GF-D8 (cell line): ENCODE results near the gene SLC51B.

Experiments
- DNase-seq: peaks from one replicate; lab custom pipeline; 2025; lab: John Stamatoyannopoulos, UW

Gene SLC51B

DNA sequence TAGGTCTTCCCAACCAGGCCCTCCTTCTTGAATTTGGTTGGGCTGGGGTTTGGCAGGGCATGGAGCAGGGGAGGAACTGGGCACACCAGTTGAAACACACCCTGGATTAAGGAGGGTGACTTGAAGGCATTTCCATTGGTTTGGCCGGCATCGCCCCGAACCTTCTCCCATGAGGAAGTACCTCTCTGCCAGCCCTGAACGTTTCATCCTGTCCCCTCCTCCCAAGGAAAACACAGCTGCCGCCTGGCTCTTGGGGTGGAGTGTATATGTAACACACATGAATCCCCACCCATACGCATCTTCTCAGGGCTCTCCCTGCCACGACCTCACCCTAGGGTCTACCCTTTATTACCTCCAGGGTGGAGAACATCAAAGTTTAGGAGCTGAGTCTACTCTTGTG, 55.3 kb downstream of the SLC51B start:
- DNase-seq = no peak

DNA sequence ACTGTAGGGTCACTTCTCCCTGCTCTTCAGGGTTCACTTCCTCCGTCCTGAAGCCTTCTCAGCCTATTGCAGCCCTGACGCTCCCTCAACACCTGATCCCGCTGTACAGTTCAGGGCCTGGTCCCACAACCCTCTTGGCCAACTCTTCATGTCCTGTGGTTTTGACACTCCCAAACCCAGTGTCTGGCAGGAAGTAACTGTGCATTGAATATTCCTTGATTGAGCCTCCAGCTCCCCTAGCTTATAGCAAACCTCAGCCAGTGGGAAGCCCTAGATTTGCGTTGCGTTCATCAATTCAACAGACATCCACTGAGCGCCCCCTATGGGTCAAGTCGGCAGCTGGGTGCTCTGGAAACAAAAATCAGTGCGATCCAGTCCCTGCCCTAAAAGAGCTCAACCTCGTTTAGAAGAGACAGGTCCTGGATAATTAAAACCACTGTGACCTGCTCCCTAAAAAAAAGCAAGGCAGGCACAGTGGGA, 56.3 kb downstream of the SLC51B start:
- DNase-seq = no peak

DNA sequence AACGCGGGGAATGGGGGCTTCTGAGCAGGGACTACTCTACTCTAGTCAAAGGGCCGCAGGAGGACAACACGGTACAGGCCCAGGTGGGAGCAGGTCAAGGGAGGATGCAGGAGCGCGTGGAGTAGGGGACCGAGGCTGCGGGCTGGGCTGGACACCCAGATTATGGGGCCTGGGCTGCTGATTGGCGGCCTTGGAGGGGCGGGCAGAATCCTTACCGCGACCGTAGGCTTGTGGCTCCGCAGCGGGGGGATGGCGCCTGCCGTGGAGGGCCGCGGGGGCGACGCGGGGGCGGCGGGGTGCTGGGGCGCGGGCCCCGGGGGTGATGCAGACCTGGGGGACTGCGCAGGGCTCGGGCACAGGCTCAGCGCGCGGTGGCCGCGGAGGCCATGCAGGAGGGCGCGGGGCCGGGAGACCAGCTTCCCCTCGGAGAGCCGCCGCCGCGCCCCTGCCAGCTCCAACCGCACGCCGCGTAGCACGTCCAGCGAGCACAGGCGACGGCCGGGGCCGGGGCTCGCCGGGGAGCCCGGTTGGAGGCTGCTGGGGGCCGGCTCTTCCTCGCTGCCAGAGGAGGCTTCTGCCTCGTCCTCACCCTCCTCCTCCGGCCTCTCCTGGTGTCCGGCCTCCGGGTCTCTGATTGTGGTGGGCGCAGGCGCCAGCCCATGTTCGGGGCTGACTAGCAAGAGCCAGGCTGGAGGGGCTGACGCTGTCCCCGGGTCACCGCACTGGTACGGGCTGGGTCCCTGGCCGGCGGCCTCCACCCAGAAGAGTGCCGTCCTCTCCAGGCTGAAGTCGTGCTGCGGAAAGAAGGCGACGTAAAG, 56.9 kb downstream of the SLC51B start:
- DNase-seq = no peak

DNA sequence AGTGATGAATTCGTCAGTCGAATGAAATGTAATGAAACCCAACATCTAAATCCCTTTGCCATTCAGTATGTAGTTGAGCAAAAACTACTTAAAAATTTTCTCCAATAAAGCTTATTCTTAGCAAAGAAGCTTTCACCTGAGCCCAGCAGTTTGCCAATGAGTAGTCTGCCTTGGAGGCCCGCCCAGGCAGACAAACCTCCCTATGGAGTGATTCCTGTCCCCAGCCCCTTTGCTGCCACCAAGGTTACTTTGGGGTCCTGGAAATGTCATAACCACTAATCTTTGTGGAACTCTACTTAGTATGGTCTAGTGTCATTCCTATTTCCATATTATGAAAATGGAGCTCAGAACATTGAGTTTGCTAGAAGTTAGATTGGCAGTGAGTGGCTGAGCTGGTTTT, 57.7 kb downstream of the SLC51B start:
- DNase-seq = no peak
